Activated CD8-positive, alpha-beta T cell treated with anti-CD3 and anti-CD28 coated beads, Interleukin-2, amount 10 ng/mL, durations not matched to agents 7 days and 5 days (primary cell): ENCODE results near the gene THRA. TPM values are rescaled to one million over a fixed set of nuclear protein-coding genes. Genes with fewer than 3 reads are reported as not detected.

Source experiments
- ATAC-seq: fragments of 150-1000 bp; cut with Tn5 transposase; one replicate; pipeline ENCODE4 v1.10.0; 2021; ENCODE audit warnings: moderate library complexity
- CTCF ChIA-PET: fragments of 350-600 bp; sonication (Branson Sonifier 250); formaldehyde crosslinking; loops from one replicate; lab custom pipeline; 2021; ENCODE audit warnings: antibody characterized with exemption; lab: Charles Lee
- POLR2A ChIA-PET: fragments of 350-600 bp; sonication (Branson Sonifier 250); formaldehyde crosslinking; loops from one replicate; lab custom pipeline; 2021; ENCODE audit warnings: antibody characterized with exemption; lab: Charles Lee
- DNase-seq: peaks from one replicate; pipeline ENCODE4 v3.0.0-alpha.2; 2020
- H3K27ac Mint-ChIP-seq: one replicate; pipeline ENCODE4 v1.8.0; 2021; ENCODE audit warnings: mild to moderate bottlenecking, mixed read lengths
- H3K27me3 Mint-ChIP-seq: one replicate; pipeline ENCODE4 v1.8.0; 2021; ENCODE audit warnings: low read depth, mixed read lengths
- H3K36me3 Mint-ChIP-seq: one replicate; pipeline ENCODE4 v1.8.0; 2021; ENCODE audit warnings: low read depth, mixed read lengths
- H3K4me1 Mint-ChIP-seq: one replicate; pipeline ENCODE4 v1.8.0; 2021; ENCODE audit warnings: low read depth, mixed read lengths
- H3K4me3 Mint-ChIP-seq: one replicate; pipeline ENCODE4 v1.8.0; 2021; ENCODE audit warnings: mild to moderate bottlenecking, mixed read lengths
- H3K9me3 Mint-ChIP-seq: one replicate; pipeline ENCODE4 v1.8.0; 2022; ENCODE audit warnings: mixed read lengths; ENCODE audit not compliant: insufficient read depth
- total RNA-seq, 2 experiments: library from RNA; stranded (reverse); gene quantifications; one replicate each; pipeline ENCODE4 v1.2.3, GENCODE V29; 2021

Gene THRA
- total RNA-seq, 2 experiments from 2014 or later: 8.7 to 9.7 TPM

DNA sequence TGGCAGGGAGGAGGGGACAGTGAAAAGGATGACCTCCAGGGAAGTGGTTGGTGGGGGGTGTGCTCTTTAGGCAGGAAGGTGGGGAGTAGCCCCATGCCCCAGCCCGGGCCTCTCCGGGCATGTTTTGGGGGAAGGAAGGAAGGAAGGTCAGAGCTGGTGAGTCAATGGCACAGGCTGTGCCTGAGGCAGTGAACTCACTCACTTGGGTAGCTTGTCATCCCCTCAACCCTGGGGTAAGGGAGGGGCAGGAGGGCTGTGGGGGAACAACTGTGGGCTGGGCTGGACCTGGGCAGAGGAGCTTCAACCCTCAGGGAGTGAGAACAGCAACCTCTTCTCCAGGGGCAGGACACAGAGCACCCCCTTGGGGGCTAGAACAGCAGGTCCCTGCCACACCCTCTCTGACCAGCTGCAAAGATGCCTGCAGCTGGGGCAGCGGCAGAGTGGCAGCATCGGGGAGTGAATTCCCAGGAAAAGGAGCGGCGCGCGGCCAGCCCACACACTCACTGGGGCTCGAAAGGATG, 41.3 kb upstream of the THRA start:
- H3K4me1 Mint-ChIP-seq: peaks cover 15% of the 10 kb centered on the region
- ChIA-PET CTCF (interaction anchor here (1.6 kb wide), 2 partner anchors 55 to 147 kb away, joined by 4 read pairs; no protein-coding TSS in a partner anchor), POLR2A (no interaction called here)
- ATAC-seq (no peak), DNase-seq (no peak)
- H3K36me3 Mint-ChIP-seq: peaks cover 32% of the 10 kb centered on the region
- H3K27ac Mint-ChIP-seq: peak overlapping the region; percentile 70
- no peaks in the 10 kb centered on the region for H3K27me3 Mint-ChIP-seq
- H3K9me3 Mint-ChIP-seq: no peaks in the 10 kb centered on the region
- H3K4me3 Mint-ChIP-seq: no peak overlapping the region

DNA sequence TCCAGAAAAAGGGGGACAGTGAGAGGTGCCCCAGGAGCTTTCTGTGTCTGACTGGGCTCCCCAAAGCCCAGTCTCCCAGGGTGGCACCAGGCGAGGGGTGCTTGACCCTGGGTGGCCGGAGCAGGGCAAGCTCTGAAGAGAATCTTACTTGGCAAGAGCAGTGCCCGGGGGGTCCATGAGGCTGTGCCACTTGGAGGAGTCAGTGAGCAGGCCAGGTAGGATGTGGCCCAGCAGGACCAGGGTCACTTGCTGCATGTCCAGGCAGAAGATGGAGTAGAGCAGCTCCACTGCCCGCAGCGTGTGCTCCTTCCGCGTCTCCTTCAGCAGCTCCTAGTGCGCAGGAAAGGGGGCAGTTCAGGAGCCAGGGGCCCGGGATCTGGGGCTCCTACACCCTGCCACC, 40.3 kb upstream of the THRA start:
- ATAC-seq: no peak
- POLR2A ChIA-PET: no interaction called here
- H3K4me1 Mint-ChIP-seq: peaks cover 23% of the 10 kb centered on the region

DNA sequence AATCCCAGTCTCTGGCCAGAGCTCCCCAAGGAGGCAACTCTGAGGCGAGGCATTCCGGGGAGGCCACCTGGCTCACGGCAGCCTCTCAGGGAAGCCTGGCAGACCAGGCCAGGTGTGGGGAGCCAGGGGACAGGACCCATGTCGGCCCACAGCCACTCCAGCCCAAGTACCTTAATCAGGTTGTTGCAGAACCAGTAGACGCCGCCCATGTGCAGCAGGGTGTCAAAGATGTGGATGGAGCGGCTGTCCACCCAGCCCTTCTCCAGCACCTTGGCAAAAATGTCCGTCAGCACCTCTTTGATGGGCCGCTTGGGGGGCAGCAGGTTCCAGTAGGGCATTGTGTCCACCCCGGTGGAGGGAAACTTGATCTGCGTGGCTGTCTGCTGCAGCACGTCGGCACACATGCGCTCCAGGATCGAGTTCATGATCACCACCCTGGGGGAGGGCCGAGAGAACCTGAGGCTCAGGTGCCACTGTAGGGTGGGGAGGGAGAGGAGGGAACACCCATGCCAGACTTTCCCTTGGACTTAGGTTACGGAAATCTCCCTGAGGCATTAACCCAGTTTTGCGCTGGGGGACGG, 39.7 kb upstream of the THRA start:
- no peaks in the 10 kb centered on the region for H3K9me3 Mint-ChIP-seq
- H3K36me3 Mint-ChIP-seq: peaks cover 39% of the 10 kb centered on the region
- no peak overlapping the region for H3K4me3 Mint-ChIP-seq
- POLR2A ChIA-PET: no interaction called here
- no peak overlapping the region for H3K27ac Mint-ChIP-seq
- CTCF ChIA-PET: interaction anchor here (1.6 kb wide), 1 partner anchor 53 kb away, joined by 4 read pairs; no protein-coding TSS in a partner anchor
- H3K27me3 Mint-ChIP-seq: no peaks in the 10 kb centered on the region
- DNase-seq (no peak), ATAC-seq (no peak)
- H3K4me1 Mint-ChIP-seq: peaks cover 23% of the 10 kb centered on the region

More for the DNA sequence above, 40.3 kb upstream of the THRA start:
- DNase-seq: no peak
- CTCF ChIA-PET: interaction anchor here (1.6 kb wide), 1 partner anchor 54 kb away, joined by 4 read pairs; no protein-coding TSS in a partner anchor
- Mint-ChIP-seq H3K9me3 (no peaks in the 10 kb centered on the region), H3K27ac (no peak overlapping the region), H3K36me3 (peaks cover 39% of the 10 kb centered on the region), H3K4me3 (no peak overlapping the region), H3K27me3 (no peaks in the 10 kb centered on the region)

DNA sequence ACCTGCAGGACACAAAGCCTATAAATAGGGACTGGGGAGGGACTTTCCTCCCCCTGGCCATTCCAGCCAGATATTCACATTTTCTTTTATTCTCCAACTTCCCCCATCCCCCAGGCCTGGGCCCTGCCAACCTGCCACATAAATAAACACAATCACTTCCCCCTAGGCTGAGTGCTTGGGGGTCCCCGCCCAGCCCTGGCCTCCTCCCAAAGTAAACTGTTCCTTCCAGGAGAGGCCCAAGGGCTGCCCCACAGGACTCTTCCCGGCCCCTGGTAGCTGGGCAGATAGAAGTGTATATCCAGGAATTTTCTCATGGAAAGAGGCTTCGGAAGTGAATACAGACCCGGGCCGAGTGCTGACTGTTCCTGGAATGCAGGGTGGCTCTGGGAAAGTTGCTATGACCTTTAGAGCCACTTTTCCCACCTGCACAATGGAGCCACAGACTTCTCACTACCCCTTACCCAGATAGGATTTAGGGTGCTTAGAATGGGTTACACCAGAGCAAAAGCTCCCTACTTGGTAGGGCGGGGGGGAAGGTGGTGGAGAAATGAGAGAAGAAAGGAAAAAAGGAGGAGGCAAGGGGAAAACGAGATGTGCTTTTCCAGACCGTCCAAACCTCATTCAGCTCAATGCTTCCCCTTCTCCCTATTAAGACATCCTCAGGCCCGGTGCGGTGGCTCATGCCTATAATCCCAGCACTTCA, 39.0 kb upstream of the THRA start:
- Mint-ChIP-seq H3K4me3 (no peak overlapping the region), H3K27me3 (no peaks in the 10 kb centered on the region), H3K36me3 (peaks cover 43% of the 10 kb centered on the region), H3K27ac (no peak overlapping the region), H3K4me1 (peaks cover 23% of the 10 kb centered on the region), H3K9me3 (no peaks in the 10 kb centered on the region)
- ChIA-PET POLR2A (no interaction called here), CTCF (interaction anchor here (2.7 to 5.0 kb wide), 2 partner anchors 9 to 52 kb away, joined by 11 to 110 read pairs; partner anchors contain the start of gene CSF3)
- no peak for DNase-seq
- no peak for ATAC-seq

DNA sequence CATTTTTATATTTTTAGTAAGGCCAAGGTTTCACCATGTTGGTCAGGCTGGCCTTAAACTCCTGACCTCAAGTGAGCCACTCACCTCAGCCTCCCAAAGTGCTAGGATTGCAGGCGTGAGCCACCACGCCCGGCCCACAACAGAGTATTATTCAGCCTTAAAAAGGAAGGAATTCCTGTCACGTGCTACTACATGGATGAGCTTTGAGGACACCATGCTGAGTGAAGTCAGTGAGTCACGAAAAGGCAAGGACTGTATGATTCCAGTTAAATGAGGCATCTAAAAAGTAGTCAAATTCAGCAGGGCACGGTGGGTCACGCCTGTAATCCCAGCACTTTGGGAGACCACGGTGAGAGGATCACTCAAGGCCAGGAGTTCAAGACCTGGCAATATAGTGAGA, 37.9 kb upstream of the THRA start:
- ChIA-PET POLR2A (no interaction called here), CTCF (interaction anchor here (1.0 to 5.0 kb wide), 4 partner anchors 10 to 89 kb away, joined by 3 to 110 read pairs (median 8); partner anchors contain the start of gene CSF3)
- no peak overlapping the region for H3K27ac Mint-ChIP-seq
- H3K9me3 Mint-ChIP-seq: no peaks in the 10 kb centered on the region
- no peak for DNase-seq
- H3K36me3 Mint-ChIP-seq: peaks cover 46% of the 10 kb centered on the region
- peaks cover 23% of the 10 kb centered on the region for H3K4me1 Mint-ChIP-seq
- H3K4me3 Mint-ChIP-seq: no peak overlapping the region
- ATAC-seq: no peak
- no peaks in the 10 kb centered on the region for H3K27me3 Mint-ChIP-seq

DNA sequence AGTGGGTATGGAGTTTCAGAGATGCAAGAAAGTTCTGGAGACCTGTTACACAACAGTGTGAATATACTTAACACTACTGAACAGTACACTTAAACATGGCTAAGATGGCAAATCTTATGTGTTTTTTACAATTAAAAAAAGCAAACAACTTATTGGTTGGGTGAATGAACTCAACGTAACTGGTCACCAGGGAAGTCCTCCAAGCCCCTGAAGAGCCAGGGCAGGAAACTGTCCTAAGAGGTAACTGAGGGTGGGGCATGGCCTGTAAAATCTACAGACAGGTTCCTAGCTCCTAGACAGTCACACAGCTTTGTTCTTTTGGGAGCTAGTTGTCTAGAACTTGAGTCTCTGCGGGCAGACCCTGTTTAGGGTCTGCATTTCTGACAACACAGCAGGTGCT, 37.2 kb upstream of the THRA start:
- ChIA-PET CTCF (interaction anchor here (1.0 to 5.0 kb wide), 10 partner anchors 11 to 153 kb away, joined by 3 to 110 read pairs (median 5); partner anchors contain the start of gene CSF3), POLR2A (no interaction called here)
- ATAC-seq (no peak), DNase-seq (no peak)
- H3K36me3 Mint-ChIP-seq: peaks cover 46% of the 10 kb centered on the region
- no peak overlapping the region for H3K4me3 Mint-ChIP-seq
- H3K27ac Mint-ChIP-seq: peak overlapping the region; percentile 72
- no peaks in the 10 kb centered on the region for H3K9me3 Mint-ChIP-seq
- no peaks in the 10 kb centered on the region for H3K27me3 Mint-ChIP-seq
- H3K4me1 Mint-ChIP-seq: peaks cover 23% of the 10 kb centered on the region

DNA sequence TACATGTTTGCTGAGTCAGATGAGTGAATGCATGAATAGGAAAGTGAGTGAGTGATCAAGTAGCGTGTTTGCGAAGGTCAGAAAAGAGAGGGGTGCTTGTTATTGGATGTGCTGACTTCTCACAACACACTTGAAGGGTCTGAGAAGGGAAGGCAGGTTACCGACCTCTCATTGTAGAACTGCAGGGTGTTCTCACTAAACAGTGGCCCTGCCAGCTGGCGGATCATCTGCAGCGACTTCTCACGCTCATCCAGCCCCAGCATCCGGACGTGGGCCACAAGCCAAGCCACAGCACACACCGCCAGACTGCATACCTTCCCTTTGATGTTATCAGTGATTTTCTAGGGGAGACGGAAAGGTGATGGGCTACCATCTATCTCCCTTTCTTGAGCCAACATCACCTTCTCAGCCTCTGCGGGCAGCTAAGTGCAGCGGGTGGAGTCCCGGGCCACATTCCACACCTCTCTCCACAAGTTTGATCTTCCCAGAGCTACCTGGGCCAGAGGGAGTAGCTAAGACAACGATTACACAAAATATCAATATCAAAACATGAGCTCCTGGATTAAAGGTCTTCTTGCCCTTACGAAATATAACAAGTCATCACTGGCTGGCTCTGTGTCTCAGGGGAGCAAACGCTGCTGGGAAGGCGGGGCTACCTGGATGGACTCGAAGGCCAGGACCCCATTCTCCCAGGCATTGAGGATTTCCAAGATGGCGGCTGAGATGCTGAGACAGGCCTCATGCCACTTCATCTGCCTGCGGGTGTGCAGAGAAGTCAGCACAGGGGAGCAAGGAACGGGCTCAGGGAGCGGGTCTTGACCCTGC, 36.6 kb upstream of the THRA start:
- Mint-ChIP-seq H3K36me3 (peaks cover 49% of the 10 kb centered on the region), H3K4me1 (peaks cover 23% of the 10 kb centered on the region), H3K4me3 (peak overlapping the region; percentile 21), H3K9me3 (no peaks in the 10 kb centered on the region), H3K27me3 (no peaks in the 10 kb centered on the region), H3K27ac (peak overlapping the region; percentile 72)
- POLR2A ChIA-PET: interaction anchor here (1.0 to 1.7 kb wide), 4 partner anchors 11 to 87 kb away, joined by 3 to 6 read pairs (median 4); partner anchors contain the start of genes CSF3 and MED24
- CTCF ChIA-PET: interaction anchor here (0.7 to 5.0 kb wide), 24 partner anchors 10 to 159 kb away, joined by 3 to 110 read pairs (median 4); partner anchors contain the start of genes CSF3, MED24, NR1D1 and PSMD3
- peak; percentile 68 for DNase-seq
- peak; percentile 59 for ATAC-seq

DNA sequence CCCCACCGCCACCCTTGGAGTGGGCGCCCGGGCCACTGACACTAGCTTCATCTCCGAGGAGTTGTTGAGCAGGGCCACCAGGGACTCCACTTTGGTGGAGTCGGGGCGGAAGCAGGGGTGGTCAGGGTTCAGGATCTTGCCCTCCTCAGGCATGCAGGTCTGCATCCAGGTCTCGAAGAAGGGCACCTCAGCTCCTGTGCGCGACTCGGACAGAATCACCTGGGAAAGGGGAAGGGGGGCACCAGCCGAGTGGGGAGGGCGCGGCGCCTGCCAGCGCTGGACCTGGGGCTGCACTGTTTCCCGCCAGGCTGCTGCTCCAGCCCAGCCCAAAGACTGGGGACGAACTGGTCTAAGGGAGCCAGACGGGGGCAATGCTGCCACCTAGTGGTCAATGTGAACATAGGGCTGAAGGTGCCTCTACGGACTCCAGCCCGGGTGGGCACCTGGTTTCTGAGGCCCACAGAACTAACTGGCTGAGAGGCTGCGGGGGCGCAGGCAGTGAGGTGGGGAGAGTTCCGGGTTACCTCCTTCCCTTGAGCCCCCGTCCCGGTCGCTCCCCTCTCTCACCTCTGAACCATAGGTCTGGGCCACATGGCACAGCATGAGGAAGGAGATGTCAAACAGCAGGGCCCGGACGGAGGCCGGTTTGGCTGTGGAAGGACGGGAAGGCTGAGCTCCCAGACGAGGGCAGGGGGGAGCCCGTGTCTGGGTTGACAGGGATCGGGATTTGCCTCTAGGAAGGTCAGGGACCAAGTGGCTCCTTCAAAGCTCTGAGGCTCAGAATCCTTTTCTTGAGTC, 35.8 kb upstream of the THRA start:
- ChIA-PET POLR2A (interaction anchor here (1.0 to 1.7 kb wide), 4 partner anchors 12 to 86 kb away, joined by 3 to 6 read pairs (median 4); partner anchors contain the start of genes CSF3 and MED24), CTCF (interaction anchor here (0.6 to 5.0 kb wide), 39 partner anchors 9 to 405 kb away, joined by 3 to 110 read pairs (median 4); partner anchors contain the start of genes CSF3, MED24, NR1D1 and PSMD3)
- Mint-ChIP-seq H3K27me3 (no peaks in the 10 kb centered on the region), H3K27ac (no peak overlapping the region), H3K4me1 (peaks cover 23% of the 10 kb centered on the region), H3K36me3 (peaks cover 54% of the 10 kb centered on the region), H3K4me3 (no peak overlapping the region), H3K9me3 (no peaks in the 10 kb centered on the region)
- DNase-seq (peak; percentile 85), ATAC-seq (peak; percentile 91)

DNA sequence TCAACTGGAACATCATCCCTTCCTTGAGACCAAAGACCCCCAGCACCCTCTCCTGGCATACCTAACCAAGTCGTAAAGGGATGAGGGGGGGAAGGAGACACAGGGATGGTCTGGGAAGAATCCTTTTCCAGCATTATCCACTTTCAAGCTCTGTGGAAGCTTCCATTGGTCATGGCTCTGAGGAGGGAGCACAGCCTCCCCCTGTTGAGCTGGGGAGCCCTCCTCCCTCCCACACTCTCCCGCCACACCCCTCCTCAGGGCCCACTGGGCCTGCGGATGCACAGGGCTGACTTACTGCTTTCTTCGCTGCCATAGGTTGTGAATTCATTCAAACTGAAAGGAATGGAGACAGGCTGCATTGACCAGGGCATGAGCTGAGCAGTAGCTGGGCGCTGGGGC, 35.2 kb upstream of the THRA start:
- Mint-ChIP-seq H3K27me3 (no peaks in the 10 kb centered on the region), H3K27ac (no peak overlapping the region)

DNA sequence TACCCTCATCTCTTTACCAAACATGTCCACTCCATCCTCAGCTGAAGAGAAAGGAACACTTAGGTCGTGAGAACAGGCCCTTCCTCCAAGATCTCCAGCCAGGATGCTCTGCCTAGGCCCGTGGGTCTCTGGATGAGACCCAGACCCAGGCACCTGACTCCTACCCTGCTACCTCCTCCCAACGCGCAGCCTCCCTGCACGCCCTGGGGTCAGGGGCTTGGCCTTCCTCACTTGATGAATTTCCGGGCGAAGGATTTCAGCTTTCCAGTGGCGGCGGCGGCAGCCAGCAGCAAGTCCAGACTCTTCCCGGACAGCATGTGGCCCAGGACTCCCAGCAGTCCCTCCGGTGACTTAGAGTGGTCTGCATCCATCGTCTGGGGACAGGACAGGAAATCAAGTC, 34.2 kb upstream of the THRA start:
- Mint-ChIP-seq H3K9me3 (no peaks in the 10 kb centered on the region), H3K27me3 (no peaks in the 10 kb centered on the region), H3K4me3 (no peak overlapping the region), H3K27ac (no peak overlapping the region), H3K4me1 (peaks cover 23% of the 10 kb centered on the region), H3K36me3 (peaks cover 63% of the 10 kb centered on the region)
- ATAC-seq: no peak
- ChIA-PET CTCF (interaction anchor here (0.7 to 5.0 kb wide), 8 partner anchors 14 to 184 kb away, joined by 3 to 110 read pairs (median 4); partner anchors contain the start of gene CSF3), POLR2A (no interaction called here)
- no peak for DNase-seq

More for the DNA sequence above, 35.2 kb upstream of the THRA start:
- Mint-ChIP-seq H3K36me3 (peaks cover 55% of the 10 kb centered on the region), H3K4me3 (no peak overlapping the region), H3K4me1 (peaks cover 23% of the 10 kb centered on the region), H3K9me3 (no peaks in the 10 kb centered on the region)
- no peak for ATAC-seq
- POLR2A ChIA-PET: interaction anchor here (1.1 to 1.7 kb wide), 3 partner anchors 12 to 86 kb away, joined by 3 to 6 read pairs (median 4); partner anchors contain the start of genes CSF3 and MED24
- no peak for DNase-seq
- CTCF ChIA-PET: interaction anchor here (0.6 to 5.0 kb wide), 29 partner anchors 9 to 406 kb away, joined by 3 to 110 read pairs (median 5); partner anchors contain the start of genes CSF3, MED24 and NR1D1
